GM18499 (cell line): ENCODE data around the gene CHMP3.
"Not testable (repeated sequence)": the region's sequence is repeated elsewhere in the genome, so short reads cannot be mapped to it uniquely, and the experiment has no call there.

ENCODE experiments used
- ATAC-seq: cut with Tn5 transposase; IDR thresholded peaks from one replicate; pipeline ENCODE4 v1.9.1; 2021; ENCODE audit warnings: moderate number of reproducible peaks; ENCODE audit not compliant: insufficient read depth, unreplicated experiment

Gene CHMP3

GRCh38 chr2:86512892-86513291, 50.4 kb downstream of the CHMP3 start:
- ATAC-seq: no peak

- no peak for ATAC-seq
Measured at GRCh38 chr2:86512034-86512433, 51.2 kb downstream of the CHMP3 start.

- ATAC-seq: no peak
Measured at GRCh38 chr2:86510436-86510933, 52.8 kb downstream of the CHMP3 start.

GRCh38 chr2:86507600-86507999, 55.6 kb downstream of the CHMP3 start:
- ATAC-seq: no peak

- ATAC-seq: no peak
Measured at GRCh38 chr2:86500325-86501083, 62.7 kb downstream of the CHMP3 start.

- ATAC-seq: no peak
Measured at GRCh38 chr2:86499326-86499725, 63.9 kb downstream of the CHMP3 start.

GRCh38 chr2:86498468-86499260, 64.6 kb downstream of the CHMP3 start:
- no peak for ATAC-seq

GRCh38 chr2:86496391-86496790, 66.9 kb downstream of the CHMP3 start:
- not testable (repeated sequence) for ATAC-seq

- no peak for ATAC-seq
Measured at GRCh38 chr2:86492048-86492453, 71.2 kb downstream of the CHMP3 start.

GRCh38 chr2:86491088-86491487, 72.2 kb downstream of the CHMP3 start:
- no peak for ATAC-seq

- no peak for ATAC-seq
Measured at GRCh38 chr2:86490245-86490644, 73.0 kb downstream of the CHMP3 start.

- ATAC-seq: no peak
Measured at GRCh38 chr2:86489542-86489941, 73.7 kb downstream of the CHMP3 start.

GRCh38 chr2:86488561-86489250, 74.5 kb downstream of the CHMP3 start:
- no peak for ATAC-seq

- ATAC-seq: no peak
Measured at GRCh38 chr2:86487062-86487461, 76.2 kb downstream of the CHMP3 start.

- ATAC-seq: no peak
Measured at GRCh38 chr2:86485802-86486201, 77.4 kb downstream of the CHMP3 start.

- ATAC-seq: no peak
Measured at GRCh38 chr2:86485103-86485502, 78.1 kb downstream of the CHMP3 start.

- ATAC-seq: no peak
Measured at GRCh38 chr2:86484385-86484784, 78.9 kb downstream of the CHMP3 start.

GRCh38 chr2:86482034-86482433, 81.2 kb downstream of the CHMP3 start:
- no peak for ATAC-seq

GRCh38 chr2:86480105-86480504, 83.1 kb downstream of the CHMP3 start:
- no peak for ATAC-seq

GRCh38 chr2:86477349-86477748, 85.9 kb downstream of the CHMP3 start:
- no peak for ATAC-seq

- no peak for ATAC-seq
Measured at GRCh38 chr2:86476918-86477317, 86.3 kb downstream of the CHMP3 start.
